GM19463 (cell line): ENCODE data around the gene TSPOAP1.

ENCODE experiments used
- ATAC-seq: cut with Tn5 transposase; IDR thresholded peaks from one replicate; pipeline ENCODE4 v1.9.1; 2021; ENCODE audit warnings: mild to moderate bottlenecking, moderate library complexity; ENCODE audit not compliant: unreplicated experiment

The TSPOAP1 gene

GRCh38 chr17:58265902-58266875 lies 62.4 kb downstream of the TSPOAP1 start:
- ATAC-seq: no peak

GRCh38 chr17:58265271-58265670 lies 63.3 kb downstream of the TSPOAP1 start:
- no peak for ATAC-seq

DNA sequence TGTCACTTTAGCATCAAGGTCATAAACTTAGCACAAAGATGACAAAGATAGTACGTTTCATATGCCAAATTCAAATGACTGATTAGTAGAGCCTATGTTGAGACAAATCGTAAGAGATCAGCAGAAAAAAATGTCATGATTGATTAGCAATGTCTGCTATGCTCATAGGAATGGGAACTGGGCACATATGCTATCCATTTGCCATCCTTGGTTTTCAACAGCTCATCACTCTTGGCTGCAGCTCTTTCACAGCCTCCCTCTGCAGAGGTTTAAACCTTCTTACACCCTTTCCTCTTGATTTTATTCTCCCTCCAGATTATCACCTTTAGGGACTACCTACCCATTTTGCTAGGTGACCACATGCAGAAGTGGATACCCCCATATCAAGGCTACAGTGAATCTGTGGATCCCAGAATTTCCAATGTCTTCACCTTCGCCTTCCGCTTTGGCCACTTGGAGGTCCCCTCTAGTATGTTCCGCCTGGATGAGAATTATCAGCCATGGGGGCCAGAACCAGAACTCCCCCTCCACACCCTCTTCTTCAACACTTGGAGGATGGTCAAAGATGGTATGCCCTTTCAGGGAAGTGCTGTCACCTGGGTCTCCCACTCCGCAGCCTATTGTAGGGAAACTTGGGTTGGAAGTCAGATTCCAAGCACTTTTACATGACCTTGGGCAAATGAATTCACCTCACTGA lies 64.0 kb downstream of the TSPOAP1 start:
- ATAC-seq: no peak

DNA sequence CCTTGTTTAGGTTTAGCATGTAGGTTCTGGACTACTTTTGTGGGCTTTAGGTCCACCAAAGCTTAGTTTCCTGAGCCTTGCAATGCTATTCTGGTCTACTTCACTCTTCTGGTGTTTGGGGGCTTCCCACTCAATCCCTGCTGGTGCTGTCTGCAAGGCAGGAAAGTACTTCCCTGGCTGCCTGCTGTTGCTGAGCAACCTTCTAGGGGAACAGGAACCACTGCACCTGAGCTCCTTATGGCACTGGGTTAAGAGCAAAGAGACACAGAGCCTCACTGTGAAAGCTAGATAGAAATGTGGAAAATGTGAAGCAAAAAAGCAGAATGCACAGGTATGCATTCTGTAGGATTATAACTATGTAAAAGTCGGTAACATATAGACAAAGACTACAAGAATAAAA lies 64.8 kb downstream of the TSPOAP1 start:
- ATAC-seq: no peak

- ATAC-seq: no peak
Observed at GRCh38 chr17:58262149-58262548, 66.4 kb downstream of the TSPOAP1 start.

GRCh38 chr17:58254803-58255202 lies 73.8 kb downstream of the TSPOAP1 start:
- no peak for ATAC-seq

- no peak for ATAC-seq
Observed at GRCh38 chr17:58253082-58253481, 75.5 kb downstream of the TSPOAP1 start.

GRCh38 chr17:58252141-58252540 lies 76.5 kb downstream of the TSPOAP1 start:
- no peak for ATAC-seq
